ENCODE measurements around the gene SSTR3. TPM values are rescaled to one million over a fixed set of nuclear protein-coding genes. Genes with fewer than 3 reads are reported as not detected.
"Not testable (repeated sequence)": the region's sequence is repeated elsewhere in the genome, so short reads cannot be mapped to it uniquely, and the experiment has no call there.

SSTR3 gene
- total RNA-seq (ENCODE audit: insufficient read depth, low replicate concordance): 1.7 TPM

DNA sequence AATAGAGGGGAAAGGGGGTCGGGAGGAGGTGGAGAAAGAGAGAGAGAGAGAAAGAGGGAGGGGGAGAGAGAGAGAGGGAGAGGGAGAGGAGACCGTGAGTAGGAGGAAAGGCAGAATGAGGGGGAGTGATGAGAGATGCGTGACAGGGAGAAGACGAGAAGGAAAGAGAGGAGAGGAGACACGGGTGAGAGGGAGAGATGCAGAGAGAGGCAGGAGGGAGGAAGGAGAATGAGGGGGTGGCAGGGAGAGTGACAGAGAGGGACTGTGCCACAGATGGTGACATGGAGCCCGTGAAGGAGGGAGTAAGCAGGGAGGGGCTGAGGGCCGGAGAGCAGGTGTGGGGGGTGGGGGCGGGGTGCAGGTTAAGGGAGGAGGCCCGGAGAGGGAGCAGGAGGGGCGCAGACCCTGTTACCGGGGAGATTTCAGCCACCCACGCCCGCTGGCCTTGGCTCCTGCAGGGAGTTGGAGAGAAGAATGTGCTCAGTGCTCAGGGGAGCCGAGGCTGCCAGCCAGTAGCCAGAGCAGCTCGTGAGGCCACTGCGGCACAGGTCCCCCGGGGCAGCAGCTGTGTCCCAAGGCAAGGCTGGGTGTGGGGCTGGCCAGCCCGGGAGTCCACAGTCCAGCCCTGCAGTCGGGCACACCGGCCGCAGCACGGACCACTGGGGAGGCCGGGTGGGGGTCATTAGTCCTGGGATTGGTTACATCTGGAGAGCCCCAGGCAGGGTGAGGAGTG lies at the start of gene SSTR3:
Gene SSTR3 (minus strand): TSS at position 304 of the 733 bp plus-strand sequence. CDS start 4,674 bp downstream, outside the sequence.
- DNase-seq (ENCODE audit: low spot score): no peak

DNA sequence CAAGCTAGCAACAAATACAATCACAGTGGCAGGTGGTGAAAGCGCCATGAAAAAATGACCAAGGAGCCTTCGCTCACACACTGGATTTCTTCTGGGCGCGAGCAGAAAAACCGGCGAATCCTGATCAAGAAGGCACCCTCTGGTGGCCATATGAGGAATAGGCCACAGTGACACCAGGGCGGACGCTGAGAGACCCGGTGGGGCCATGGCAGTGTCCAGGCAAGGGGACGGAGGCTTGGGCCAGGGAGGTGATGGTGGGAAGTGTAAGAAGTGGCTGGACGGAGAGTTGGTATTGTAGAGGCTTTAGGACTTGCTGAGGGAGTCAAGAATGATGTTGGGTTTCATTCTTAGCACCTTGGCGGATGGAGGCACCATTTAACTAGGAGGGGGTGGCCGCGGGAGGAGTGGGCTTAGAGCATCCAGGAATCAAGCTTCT lies 48.6 kb upstream of the SSTR3 start:
- DNase-seq (ENCODE audit: low spot score): peak; percentile 49

DNA sequence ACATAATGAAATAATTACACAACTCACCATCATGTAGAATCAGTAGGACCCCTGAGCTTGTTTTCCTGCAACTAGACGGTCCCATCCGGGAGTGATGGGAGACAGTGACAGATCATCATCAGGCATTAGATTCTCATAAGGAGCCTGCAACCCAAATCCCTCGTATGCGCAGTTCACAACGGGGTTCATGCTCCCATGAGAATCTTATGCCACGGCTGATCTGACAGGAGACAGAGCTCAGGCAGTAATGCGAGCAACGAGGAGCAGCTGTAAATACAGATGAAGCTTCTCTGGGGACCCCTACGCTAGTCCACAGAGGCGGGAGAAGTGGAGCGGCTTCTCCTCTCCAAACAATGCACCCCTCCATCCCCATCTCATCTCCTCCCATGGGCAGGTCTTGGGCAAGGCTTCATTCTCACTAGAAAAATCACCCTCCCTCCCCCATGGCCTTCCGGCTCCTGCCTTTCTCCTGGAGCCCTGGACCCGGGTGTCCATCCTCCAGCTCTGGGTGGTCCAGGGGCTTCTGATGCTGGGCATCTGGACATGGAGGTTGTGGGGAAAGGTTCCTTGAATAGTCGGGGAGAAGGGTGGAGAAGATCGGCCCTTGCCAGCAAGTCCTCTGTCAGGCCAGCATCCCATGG lies 48.0 kb upstream of the SSTR3 start:
- no peak for DNase-seq (ENCODE audit: low spot score)

DNA sequence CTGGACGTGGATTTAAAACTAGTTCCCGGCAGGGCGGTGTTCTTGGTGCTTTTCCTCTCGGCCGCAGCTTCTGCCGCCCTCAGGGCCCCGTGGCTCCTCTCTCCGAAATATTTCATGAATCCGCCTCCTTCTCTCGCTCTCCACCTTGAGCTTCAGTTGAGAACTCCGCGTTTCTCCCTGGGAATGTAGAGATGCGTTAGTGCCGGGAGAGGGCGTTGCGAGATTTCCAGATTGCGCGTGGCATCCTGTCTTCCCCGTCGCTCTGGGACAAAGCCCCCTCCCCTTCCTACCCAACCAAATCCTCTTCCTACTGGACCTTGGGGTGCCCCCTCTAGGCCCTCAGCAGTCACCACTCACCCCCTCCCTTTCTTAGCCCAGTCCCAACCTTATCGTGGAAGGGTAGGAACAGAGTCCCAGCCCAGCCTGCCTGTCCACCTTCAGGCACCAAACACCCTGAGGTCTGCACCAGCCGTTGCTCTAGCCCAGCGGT lies 47.3 kb upstream of the SSTR3 start:
- peak; percentile 67 for DNase-seq (ENCODE audit: low spot score)

DNA sequence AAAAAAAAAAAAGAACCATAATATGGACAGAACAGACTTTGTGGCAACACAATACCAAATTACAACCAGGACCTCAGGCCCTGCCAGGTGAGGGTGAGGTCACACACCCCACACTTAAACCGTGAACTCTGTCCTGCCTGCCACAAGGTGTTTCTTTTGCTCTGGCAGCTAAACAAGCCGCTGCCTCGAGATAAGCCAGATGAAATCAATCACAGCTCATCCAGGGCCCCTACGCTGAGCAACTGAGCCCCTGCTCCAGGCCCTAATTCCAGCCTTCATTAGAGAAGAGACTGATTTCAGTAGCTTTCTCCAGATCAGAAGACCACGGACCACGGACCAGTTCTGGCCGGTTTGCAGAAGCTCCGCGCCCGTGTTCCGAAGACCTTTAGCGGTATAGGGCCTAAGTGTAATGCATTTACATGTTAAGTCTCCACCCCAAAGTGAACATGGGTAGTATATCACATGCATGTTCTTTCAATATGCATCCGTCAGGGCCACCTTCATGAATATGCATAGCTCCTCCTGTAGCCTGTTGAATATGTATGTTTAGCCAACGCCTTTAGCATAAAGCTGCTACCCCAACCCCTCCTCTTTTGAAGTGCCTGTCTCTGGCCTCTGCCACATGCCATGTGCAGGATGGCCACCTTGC lies 46.6 kb upstream of the SSTR3 start:
- DNase-seq (ENCODE audit: low spot score): no peak

DNA sequence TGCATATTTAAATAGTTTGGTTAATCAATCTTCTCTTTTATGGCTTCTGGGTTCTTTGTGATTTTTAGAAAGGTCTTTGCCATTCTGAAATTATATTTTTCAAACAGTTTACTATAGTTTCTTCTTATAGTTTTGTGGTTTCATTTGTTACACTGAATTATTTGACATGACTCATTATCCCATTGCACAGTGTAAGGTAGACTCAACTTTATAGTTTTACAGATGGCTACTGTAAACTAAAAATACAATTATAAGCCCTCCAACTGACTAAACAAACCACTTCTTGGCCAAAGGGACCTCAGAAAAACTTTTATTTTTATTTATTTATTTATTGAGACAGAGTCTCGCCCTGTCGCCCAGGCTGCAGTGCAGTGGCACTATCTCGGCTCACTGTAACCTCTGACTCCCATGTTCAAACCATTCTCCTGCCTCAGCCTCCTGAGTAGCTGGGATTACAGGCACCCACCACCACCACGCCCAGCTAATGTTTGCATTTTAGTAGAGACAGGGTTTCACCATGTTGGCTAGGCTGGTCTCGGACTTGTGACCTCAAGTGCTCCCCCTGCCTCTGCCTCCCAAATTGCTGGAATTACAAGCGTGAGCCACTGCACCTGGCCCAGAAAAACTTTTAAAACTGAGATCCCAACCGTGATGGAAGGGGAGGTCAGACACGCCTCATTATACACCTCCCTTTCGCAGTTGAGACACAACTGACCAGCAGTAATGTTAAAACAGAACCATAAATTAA lies 45.9 kb upstream of the SSTR3 start:
- no peak for DNase-seq (ENCODE audit: low spot score)

DNA sequence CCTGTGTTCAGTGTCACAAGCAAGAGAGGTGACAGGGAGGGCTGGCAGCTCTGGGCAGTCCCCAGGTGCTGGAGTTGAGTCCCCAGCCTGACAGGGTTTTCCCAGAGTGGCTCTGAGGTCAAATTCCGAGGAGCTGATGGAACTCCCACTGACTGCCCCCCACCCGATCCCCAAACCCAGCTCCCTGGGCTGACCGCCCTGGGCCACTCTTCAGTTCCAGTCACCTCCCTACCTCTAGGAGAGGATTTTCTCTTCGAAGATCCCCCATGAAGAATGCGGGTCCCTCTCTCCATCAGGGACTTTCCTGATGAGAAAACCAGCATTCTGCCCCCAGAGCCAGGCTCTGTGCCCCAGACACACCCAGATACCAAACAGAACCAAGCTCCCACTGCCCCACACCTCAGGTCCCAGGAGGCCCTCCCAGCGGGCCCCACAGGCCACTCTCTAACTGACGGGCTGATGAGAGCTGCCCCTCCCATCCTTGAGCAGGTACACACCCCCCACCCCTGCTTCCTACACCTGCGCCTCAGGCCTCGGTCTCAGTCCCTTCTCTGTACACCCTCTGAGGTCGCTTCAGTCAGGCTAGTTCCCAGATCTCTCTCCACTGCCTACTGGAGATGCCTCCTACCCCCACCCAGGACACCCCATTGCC lies 43.9 kb upstream of the SSTR3 start:
- DNase-seq (ENCODE audit: low spot score): no peak

DNA sequence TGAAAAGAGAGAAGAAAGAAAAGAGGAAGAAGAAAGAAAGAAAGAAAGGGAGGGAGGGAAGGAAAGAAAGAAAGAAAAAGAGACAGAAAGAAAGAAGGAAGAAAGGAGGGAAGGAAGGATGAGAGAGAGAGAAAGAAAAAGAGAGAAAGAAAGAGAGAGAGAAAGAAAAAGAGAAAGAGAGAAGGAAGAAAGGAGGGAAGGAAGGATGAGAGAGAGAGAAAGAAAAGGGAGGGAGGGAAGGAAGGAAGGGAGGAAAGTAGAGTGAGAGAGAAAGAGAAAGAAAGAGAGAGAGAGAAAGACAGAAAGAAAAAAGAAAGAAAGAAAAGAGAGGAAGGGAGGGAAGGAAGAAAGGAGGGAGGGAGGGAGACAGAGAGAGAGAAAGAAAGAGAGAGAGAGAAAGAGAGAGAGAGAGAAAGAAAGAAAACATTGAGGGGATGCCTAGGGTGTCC lies 43.3 kb upstream of the SSTR3 start:
- no peak for DNase-seq (ENCODE audit: low spot score)

DNA sequence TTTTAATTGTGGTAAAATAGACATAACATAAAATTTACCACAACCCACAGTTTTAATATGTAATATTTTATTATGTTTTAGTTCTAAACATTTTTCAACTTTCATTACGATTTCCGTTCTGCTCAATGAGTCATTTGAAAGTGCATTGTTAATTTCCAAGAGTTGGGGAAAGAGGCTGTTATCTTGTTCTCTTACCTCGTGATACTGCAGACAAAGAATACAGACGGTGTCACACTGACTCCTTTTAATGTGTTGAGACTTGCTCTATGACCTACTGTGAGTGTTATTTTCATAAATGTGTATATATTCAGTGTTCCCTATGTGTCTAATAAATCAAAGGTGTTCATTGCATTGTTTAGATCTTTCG lies 42.6 kb upstream of the SSTR3 start:
- no peak for DNase-seq (ENCODE audit: low spot score)

DNA sequence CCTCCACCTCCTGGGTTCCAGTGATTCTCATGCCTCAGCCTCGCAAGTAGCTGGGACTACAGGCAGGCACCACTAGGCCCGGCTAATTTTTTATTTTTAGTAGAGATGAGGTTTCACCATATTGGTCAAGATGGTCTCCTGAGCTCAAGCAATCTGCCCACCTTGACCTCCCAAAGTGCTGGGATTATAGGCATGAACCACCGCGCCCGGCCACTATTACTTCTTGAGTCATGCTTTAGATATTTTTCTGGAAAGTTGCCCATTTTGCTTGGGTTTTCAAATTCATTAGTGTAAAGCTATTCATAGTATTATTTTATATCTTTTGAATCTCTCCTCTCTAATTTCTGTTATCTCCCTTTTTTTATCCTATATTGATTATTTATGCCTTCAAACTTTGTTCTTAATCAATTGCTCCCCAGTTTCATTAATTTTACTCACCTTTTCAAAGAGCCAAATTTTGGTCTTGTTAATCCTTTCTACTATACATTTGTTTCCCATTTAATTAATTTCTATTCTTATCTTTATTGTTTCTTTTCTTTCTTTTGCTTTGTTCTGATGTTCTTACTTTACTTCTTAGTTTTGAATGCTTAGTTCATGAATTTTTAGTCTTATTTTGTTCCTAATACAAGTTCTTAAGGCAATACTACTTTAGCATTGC lies 42.1 kb upstream of the SSTR3 start:
- DNase-seq (ENCODE audit: low spot score): no peak

DNA sequence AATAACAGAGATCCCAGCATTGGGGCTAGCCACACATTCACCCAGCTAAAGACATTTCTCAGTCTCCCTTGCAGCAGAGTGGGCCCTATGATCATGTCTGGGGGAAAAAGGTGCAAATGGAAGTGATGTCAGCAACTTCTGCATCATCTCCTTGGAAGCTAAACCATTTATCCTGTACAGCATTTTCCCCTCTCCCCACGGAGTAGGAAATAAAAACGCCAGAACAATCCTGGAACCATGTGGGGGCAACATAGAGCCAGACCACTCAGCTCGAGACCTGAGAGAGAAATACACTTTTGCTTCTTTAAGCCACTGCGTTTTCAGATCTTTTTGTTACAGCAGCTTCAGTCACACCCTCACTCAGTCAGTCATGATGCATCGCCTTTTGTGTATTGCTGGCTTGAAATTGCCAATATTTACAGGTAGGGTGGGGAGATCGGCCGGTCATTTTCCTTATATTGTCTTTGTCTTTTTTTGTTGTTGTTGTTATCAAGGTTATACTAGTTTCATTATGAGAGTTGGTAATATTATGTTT lies 40.9 kb upstream of the SSTR3 start:
- DNase-seq (ENCODE audit: low spot score): no peak

DNA sequence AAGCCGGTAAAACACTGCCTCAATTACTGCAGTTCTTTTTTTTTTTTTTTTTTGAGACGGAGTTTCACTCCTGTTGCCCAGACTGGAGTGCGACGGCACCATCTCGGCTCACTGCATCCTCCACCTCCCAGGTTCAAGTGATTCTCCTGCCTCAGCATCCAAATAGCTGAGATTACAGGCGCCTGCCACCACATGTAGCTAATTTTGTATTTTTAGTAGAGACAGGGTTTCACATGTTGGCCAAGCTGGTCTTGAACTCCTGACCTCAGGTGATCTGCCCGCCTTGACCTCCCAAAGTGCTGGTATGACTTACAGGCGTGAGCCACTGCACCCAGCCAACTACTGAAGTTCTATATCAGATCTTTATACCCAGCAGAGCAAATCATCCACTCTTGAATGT lies 39.6 kb upstream of the SSTR3 start:
- DNase-seq (ENCODE audit: low spot score): not testable (repeated sequence)

DNA sequence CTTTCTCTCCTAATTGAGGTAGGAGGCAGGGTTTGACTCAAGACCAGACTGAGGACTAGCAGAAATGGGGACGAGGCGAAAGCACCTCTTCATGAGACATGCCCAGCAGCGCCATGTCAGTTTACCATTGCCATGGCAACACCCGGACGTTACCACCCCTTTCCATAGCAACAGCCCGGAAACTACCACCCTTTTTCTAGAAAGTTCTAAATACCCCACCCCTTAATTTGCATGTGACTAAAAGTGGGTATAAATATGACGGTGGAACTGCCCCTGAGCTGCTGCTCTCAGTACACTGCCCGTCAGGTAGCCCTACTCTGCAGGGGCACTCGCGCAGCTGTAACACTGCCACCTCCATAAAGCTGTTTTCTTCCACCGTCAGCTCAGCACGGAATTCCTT lies 37.7 kb upstream of the SSTR3 start:
- DNase-seq (ENCODE audit: low spot score): no peak

DNA sequence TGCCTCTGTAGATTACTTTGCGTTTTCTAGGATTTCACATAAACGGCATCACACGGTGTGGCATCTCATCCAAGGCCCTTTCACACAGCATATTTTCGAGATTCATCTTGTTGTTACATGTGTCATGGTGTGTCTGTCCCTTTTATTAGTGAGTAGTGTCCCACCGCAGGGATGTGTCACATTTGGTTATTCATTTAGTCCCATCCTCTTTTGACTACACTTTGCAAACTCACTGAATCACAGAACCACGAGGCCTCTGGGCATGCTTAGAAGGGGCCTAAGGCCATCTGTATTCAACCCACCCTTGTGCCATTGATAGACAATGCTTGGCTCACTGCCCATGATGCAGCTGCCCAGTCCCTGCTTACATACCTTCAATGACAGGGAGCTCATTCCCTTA lies 36.0 kb upstream of the SSTR3 start:
- DNase-seq (ENCODE audit: low spot score): no peak

DNA sequence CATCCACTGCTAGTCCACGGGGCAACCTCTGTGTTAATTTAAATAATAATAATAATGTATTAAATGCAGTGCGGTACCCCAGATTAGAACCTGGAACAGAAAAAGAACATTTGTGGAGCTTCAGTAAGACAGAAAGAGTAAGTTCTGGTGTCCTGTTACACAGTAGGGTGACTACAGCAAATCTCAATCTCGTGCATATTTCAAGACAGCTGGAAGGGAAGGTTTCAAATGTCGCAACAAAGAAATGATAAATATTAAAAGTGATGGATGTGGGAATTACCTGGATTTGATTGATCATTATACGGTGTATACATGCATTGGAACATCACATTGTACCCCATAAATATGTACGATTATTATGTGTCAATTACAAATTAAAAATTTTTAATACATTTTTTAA lies 33.5 kb upstream of the SSTR3 start:
- DNase-seq (ENCODE audit: low spot score): no peak

DNA sequence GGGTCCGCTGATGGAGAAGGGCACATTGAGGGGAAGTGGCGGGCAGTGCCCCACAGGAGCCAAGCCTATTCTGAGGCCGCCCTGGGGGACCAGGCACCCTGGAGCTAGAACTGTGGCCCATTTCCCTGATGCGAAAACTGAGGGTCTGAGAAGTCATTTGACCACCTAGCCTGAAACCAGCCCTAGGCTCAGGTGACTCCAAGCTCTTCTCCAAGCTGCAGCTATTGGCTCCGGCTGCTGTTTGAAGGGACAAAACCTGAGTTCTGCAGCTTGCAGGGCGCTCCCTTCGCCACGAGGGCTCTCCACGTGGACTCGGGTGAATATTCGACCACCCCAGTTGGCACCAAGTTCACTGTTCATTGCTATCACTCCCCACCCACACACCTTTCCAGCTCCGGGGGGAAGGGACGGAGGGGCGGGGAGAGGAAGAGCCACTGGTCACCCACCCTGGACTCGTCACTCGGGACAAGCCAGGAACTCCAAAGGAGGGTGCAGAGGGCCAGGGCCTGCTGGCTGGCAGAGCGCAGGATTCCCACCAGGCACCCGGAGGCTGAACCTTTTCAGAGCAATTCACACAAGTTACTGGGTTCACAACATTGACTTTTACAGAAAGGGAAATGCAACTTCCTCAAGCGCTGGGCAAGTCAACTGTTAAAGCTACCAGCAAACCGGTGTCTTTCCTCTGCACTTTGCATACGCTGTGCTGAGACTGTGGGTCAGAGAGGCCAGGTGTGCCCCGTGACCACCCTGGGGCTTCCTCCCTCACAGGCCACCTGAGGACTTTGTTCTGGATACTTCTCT lies 32.8 kb upstream of the SSTR3 start:
- no peak for DNase-seq (ENCODE audit: low spot score)

DNA sequence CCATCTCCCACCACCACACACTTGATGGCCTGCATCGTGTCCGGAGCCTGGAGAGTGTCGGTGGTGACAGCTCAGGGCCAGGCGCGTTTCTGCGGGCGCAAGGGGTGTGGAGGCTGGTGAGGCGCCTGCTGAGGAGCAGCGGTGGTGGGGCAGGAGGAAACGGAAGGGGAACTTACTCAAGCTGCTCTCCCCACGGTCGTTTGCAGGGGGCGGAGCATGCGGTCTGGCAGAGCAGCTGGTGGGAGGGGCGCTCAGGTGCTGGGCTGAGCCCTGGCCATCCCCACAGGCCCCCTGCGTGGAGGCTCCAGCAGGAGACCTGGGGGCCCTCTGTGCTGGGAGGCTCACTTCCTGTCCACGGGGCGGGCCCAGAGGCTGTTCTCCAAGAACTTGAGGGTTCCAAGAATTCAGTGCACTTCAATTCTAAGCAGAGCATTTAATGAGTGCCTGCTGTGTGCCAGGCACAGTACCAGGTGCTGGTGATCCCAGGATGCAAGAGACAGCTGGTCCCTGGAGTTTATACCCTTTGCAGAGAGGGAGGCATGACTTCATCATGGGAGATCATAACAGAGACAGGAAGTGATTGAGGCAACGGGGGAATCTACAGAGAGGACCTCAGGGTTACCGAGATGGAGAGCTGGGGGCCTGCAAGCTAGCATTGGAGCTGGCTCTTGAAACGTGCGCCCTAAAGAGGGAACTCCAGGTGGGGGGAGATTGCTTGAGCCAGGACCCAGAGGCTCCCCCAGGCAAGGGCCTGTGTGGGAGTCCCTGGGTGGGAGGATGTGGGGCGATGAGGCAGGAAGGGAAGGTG lies 32.0 kb upstream of the SSTR3 start, which contains the start of gene RAC2:
Gene RAC2 (minus strand): TSS at position 156 of the 808 bp plus-strand sequence. CDS start 121 bp downstream, at position 35.
- DNase-seq (ENCODE audit: low spot score): peak; percentile 53

DNA sequence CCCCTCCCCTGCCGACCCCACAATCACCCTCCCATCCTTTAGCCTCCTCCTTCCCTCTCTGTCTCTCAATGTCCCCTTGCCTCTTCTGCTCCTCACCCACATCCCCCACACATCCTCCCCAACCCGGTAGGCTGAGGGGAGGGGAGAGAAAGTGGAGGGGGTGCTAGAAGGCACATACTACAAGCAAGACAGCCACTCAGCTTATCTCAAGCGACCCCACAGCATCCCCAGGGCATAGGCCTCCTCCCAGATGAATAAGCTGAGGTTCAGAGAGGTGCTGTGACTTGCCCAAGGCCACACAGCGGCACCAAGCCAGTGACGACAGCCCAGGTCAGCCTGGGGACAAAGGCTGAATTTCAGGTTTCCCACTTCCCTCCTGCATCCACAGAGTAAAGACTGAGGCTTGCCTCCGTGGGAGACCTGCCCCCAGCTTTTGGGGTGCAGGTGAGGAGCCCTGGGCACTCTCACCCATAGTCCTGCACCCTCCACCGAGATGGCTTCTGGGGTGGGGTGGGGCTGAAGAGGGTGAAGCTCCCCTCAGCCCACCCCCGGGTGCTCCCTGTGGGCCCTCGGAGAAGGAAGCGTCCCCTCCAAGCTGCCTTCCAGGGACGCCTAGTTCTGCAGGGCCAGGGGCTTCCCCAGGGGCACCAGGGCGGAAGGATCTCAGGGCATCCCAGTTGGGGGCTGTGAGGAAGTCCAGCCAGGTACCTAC lies 31.3 kb upstream of the SSTR3 start:
- no peak for DNase-seq (ENCODE audit: low spot score)

Measured in umbilical cord (tissue), 2 donors.